GM19372 (cell line): Measurements from ENCODE around the gene EFL1.
A peak's percentile ranks its signal among the peaks of the same experiment; 100 is the strongest.
"Not testable (repeated sequence)": the region's sequence is repeated elsewhere in the genome, so short reads cannot be mapped to it uniquely, and the experiment has no call there.

Source experiments
- ATAC-seq: cut with Tn5 transposase; IDR thresholded peaks from one replicate; pipeline ENCODE4 v1.9.1; 2021; ENCODE audit warnings: mild to moderate bottlenecking, low read depth, moderate library complexity; ENCODE audit not compliant: unreplicated experiment

EFL1 gene

GRCh38 chr15:82210066-82210597 is 52.4 kb downstream of the EFL1 start:
- ATAC-seq = not testable (repeated sequence)

- not testable (repeated sequence) for ATAC-seq
These were observed 58.0 kb downstream of the EFL1 start for GRCh38 chr15:82204575-82204974.

- ATAC-seq = peak; percentile 90
These were observed 64.6 kb downstream of the EFL1 start for GRCh38 chr15:82197733-82198594.

- ATAC-seq = no peak
These were observed 66.2 kb downstream of the EFL1 start for GRCh38 chr15:82196353-82196752.

GRCh38 chr15:82195818-82196217 is 66.7 kb downstream of the EFL1 start:
- not testable (repeated sequence) for ATAC-seq

- ATAC-seq = not testable (repeated sequence)
These were observed 68.0 kb downstream of the EFL1 start for GRCh38 chr15:82194488-82194887.

GRCh38 chr15:82193435-82193834 is 69.1 kb downstream of the EFL1 start:
- not testable (repeated sequence) for ATAC-seq

- ATAC-seq = not testable (repeated sequence)
These were observed 70.1 kb downstream of the EFL1 start for GRCh38 chr15:82192394-82192793.

- ATAC-seq = no peak
These were observed 75.7 kb downstream of the EFL1 start for GRCh38 chr15:82186719-82187406.

- ATAC-seq = no peak
These were observed 76.4 kb downstream of the EFL1 start for GRCh38 chr15:82186161-82186560.

- ATAC-seq = no peak
These were observed 77.8 kb downstream of the EFL1 start for GRCh38 chr15:82184776-82185175.

GRCh38 chr15:82184355-82184754 is 78.2 kb downstream of the EFL1 start:
- no peak for ATAC-seq

- ATAC-seq = no peak
These were observed 79.2 kb downstream of the EFL1 start for GRCh38 chr15:82183121-82184031.

- ATAC-seq = no peak
These were observed 81.2 kb downstream of the EFL1 start for GRCh38 chr15:82181371-82181770.

- ATAC-seq = no peak
These were observed 84.5 kb downstream of the EFL1 start for GRCh38 chr15:82178061-82178460.

GRCh38 chr15:82177291-82178010 is 85.1 kb downstream of the EFL1 start:
- no peak for ATAC-seq

- ATAC-seq = no peak
These were observed 86.0 kb downstream of the EFL1 start for GRCh38 chr15:82176542-82176941.

- ATAC-seq = no peak
These were observed 87.9 kb downstream of the EFL1 start for GRCh38 chr15:82174471-82175235.

- no peak for ATAC-seq
These were observed 89.4 kb downstream of the EFL1 start for GRCh38 chr15:82173108-82173507.
